Caki2 (cell line): ENCODE results near the gene LRRC56. TPM values are rescaled to one million over a fixed set of nuclear protein-coding genes. Genes with fewer than 3 reads are reported as not detected.
A peak's percentile ranks its signal among the peaks of the same experiment; 100 is the strongest.

Experiments used
- DNase-seq: peaks from one replicate; pipeline ENCODE4 v3.0.0-alpha.2; 2015; ENCODE audit warnings: low read depth
- in situ Hi-C: cut with HindIII; loops from 2 replicates; pipeline ENCODE4 v1.10.0; 2016; ENCODE audit warnings: low sequenced_read_pairs, low pct_unique_long_range_greater_than_20kb, mixed read lengths
- total RNA-seq: library from RNA; depleted of rRNA; stranded (reverse); fragments of >200 nt; shearing (Covaris generic); gene quantifications from 2 replicates; pipeline ENCODE4 v1.2.3, GENCODE V29; 2014; ENCODE audit warnings: low replicate concordance

The LRRC56 gene
- total RNA-seq, 1 experiment from 2014 or later, result 3.4 TPM

DNA sequence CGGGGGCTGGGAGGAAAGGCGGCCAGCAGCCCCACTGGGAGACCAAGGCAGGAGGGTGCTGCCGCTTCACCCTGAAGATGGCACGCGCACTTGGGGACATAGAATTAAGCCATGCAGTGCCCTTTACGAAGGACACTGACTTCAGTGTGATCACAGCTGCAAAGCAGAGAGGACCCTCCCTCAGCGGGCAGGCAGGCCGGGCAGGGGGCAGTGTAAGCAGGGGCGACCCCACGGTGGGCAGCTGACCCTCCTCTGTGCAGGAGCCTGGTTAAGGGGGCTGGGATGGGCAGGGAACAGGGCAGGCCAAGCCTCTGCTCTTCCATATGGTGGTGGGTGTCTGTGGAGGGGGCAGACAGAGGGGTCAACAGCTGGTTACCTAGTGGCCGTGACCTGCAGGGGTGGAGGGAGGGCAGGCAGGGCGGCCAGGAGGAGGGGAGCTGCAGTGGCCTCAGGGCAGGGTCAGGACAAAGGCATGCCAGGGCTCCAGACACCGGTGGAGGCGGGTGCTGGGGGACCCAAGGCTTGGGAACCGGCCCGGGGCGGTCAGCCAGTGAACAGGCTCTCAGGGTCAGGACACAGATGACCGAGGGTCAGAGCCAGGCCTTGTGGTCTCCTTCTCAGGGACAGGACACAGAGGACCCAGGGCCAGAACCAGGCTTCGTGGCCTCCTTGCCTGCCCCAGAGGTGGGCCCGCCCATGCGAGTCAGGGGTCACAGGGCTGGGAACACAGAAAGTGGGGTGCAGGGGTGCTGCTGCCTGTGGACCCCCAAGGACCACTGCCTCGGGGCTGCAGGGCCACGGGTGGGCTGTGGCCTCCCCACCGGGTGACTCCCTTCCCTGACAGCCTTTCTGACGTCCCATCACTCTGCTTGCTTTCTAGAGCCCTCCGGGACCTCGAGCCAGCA lies 16.0 kb downstream of the LRRC56 start:
- in situ Hi-C loops, result no loop called here
- DNase-seq, result no peak

DNA sequence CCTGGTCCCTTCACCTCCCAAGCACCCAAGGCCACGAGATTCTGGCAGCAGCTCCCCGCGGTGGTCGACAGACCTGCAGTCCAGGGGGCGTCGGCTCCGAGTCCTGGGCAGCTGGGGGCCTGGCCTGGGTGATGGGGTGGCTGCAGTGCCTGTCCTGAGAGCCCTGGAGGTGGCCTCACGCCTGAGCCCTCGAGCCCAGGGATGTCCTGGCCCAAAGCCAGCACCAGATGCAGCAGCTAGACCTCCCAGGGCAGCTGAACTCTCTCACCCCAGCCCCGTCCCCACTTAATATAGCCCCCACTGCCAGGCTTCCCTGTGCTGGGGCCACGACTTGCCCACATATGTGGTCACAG lies 16.6 kb downstream of the LRRC56 start:
- no peak for DNase-seq
- in situ Hi-C loops, result no loop called here

GRCh38 chr11:554428-555226 lies 17.3 kb downstream of the LRRC56 start:
- in situ Hi-C loops, result no loop called here
- no peak for DNase-seq

DNA sequence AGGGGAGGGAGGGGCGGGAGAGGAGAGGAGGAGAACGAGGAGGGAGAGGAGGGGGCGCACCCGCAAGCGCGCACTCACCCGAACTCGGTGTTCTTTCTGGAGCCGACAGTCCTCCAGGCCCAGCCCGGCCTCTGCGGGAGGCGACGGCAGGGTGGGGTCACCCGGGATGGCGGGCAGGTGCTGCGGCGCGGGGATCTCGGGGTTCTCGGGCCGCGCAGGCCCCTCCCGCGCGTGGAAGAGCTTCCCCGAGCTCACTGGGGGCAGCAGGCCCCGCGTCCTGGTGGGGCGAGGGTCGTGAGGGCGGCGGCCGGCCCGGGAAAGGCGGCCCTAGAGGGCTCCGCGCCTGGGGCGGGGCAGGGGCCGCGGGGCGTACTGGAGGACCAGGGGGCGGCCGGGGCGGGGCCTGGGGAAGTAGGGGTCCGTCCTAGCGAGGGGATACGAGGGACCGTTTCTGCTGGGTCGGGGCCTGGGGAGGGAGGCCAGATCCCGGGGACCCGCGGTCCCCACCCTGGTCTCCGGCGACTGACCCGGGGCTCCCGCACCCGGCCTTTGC lies 18.0 kb downstream of the LRRC56 start:
- in situ Hi-C loops, result no loop called here

GRCh38 chr11:555780-556661 lies 18.7 kb downstream of the LRRC56 start:
- in situ Hi-C loops, result no loop called here
- DNase-seq, result no peak

More for the DNA sequence above, 18.0 kb downstream of the LRRC56 start:
- DNase-seq, result no peak

DNA sequence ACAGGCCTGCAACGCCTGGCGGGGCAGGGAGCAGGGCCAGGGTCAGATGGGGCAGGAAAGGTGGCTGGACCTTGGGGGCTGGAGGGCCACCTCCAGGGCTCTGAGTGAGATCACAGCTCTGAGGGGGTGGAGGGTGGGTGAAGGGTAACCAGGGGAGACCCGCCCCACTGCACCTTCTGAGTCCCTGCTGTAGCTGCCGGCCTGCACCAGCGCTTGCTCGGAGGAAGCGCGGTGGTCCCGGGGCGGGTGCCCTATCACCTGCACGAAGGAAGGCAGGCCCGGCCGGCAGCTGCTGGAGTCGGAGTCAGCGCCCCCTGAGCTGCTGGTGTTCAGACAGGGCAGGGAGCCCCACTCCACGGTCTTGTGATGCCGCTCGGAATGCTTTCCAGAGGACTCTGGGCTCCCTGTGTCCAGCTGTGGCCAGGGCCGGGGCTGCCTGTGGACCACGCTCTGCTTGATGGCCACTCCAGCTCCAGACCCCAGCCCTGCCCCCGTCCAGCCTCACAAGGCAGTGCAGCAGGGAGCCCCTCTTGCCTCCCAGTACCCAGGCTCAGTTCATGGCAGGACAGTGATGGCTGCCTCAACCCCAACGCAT lies 19.4 kb downstream of the LRRC56 start:
- DNase-seq, result no peak
- in situ Hi-C loops, result no loop called here

GRCh38 chr11:557328-558132 lies 20.2 kb downstream of the LRRC56 start:
- DNase-seq, result no peak
- in situ Hi-C loops, result no loop called here

GRCh38 chr11:558503-558902 lies 21.2 kb downstream of the LRRC56 start:
- in situ Hi-C loops, result no loop called here
- no peak for DNase-seq

DNA sequence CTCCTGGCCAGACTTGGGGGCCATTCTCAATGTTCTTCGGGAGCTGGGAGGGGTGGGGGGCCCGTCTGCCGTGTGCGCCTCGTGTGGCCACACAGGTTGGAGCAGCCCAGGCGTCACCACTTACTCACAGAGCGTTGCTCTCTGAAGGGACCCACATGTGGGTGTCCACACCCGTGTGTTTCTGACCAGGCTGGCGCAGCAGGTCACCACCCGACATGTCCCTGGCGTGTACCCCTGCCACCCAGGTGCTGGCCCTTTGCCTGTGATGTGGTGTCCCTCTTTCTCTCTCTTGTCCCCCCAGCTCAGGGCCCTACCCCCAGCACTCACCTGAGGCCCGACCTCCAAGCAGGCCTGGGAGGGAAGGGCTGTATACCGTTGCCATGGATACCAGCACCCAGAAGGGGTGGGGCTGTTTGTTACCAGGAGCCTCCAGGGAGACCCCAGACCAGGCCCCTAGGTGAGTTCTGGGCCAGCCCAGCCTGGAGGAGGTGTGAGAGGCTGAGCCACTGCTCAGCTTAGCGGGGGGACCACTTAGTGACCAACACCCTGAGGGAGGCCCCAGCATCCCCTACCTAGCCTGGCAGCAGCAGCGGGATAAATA lies 21.8 kb downstream of the LRRC56 start:
- in situ Hi-C loops, result no loop called here
- no peak for DNase-seq

DNA sequence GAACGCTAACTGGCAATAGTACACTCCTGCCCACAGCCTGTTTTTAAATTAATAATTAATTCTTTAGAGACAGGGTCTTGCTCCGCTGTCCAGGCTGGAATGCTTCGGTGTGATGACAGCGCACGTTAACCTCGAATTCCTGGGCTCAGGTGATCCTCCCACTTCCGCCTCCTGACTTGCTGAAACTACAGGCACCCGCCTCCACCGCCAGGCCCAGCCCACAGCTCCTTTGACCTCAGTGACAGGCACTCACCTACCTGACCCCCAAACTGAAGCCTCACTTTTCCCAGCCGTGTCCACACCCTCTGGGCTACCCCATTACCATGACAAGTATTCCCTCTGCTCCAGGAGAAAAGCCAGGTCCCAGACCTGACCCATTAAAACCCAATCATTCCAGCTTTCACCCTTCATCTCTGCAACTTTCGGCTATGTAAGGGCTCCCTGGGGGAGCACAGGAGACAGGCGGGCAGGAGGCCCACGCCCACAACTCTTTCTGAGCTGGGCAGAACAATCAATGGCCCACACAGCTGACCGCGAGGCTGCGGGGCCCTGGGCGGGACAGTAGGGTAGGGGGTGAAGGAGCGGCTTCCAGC lies 22.5 kb downstream of the LRRC56 start:
- no peak for DNase-seq
- in situ Hi-C loops, result no loop called here

DNA sequence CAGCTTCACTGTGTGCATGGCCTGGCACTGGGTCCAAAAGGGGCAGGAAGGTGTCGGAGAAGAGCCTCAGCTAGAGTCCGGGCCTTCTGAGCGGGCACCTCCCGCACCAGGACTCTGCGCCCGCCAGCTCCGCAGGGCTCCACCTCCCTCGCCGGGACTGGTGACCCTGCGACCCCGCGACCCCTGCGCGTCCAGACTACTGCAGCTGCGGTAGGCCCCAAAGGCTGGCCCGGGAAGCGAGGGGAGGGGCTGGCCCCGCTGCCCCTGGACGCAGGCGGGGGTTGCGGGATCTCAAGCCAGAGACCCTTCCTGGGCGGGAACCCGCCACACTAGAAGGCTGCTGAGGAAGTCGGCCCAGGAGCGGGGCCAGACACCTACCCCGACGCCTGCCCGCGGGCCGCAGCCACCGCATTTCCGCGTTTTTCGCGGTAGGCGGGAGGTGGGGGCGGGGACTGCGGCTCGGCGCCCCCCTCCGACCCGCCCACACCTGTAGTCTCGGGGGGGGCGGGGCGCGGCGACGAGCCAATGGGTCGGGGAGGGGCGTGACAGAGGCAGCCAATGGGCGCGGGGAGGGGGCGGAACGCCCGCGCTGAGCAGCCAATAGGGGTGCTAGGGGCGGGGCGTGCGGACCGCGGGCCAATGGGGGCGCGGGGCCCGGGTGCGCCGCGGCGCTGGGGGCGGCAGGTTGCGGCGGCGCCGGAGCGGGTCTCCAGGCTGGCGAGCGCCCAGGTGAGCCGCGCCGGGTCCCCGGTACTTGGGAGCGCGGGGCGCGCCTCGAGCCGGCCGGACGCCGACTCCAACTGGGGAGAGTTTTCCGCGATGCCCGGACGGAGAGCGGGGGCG lies 23.2 kb downstream of the LRRC56 start, which contains the start of the genes LMNTD2 and RASSF7:
LMNTD2 (minus strand) TSS at position 434 of the 843 bp plus-strand sequence; CDS start at position 412, 22 bp downstream.
RASSF7 (plus strand) TSS at position 666 of the 843 bp plus-strand sequence. CDS start 799 bp downstream, outside the sequence.
- in situ Hi-C loops, result no loop called here
- peak; percentile 64 for DNase-seq

DNA sequence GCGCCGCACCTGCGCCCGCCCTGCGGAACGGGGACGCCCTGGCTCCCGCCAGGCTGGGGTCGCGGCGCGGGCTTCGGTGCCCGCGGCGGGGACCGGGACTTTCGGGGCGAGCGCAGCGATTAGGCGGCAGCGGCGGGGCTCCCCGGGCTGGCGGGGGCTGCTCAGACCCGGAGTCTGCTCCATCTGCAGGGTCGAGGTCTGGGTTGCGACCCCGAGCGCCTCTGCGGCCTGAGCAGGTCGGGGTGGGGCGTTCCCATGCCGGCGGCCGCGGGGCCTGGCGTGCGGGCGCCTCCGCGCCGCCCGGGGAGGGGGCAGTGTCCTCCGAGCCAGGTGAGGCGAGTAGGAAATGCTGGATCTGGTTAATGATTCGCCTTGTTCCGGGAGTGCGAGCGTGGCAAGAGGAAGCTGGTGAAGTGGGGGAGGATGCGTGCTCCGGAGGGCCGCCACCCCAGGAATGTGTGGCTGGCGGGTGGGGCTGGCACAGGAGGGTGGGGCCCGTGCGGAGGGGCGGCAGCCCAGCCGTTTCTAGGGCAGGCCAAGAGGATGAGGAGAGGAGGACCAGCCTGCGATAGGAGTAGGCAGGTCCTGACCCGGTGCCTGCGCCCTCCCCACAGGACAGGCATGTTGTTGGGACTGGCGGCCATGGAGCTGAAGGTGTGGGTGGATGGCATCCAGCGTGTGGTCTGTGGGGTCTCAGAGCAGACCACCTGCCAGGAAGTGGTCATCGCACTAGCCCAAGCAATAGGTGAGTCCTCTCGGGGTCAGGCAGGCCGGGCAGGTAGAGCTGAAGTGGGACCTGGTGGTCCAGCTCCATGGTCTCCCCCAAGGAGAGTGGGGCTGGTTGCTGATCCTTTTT lies 24.0 kb downstream of the LRRC56 start:
- DNase-seq, result peak; percentile 92
- in situ Hi-C loops, result no loop called here

DNA sequence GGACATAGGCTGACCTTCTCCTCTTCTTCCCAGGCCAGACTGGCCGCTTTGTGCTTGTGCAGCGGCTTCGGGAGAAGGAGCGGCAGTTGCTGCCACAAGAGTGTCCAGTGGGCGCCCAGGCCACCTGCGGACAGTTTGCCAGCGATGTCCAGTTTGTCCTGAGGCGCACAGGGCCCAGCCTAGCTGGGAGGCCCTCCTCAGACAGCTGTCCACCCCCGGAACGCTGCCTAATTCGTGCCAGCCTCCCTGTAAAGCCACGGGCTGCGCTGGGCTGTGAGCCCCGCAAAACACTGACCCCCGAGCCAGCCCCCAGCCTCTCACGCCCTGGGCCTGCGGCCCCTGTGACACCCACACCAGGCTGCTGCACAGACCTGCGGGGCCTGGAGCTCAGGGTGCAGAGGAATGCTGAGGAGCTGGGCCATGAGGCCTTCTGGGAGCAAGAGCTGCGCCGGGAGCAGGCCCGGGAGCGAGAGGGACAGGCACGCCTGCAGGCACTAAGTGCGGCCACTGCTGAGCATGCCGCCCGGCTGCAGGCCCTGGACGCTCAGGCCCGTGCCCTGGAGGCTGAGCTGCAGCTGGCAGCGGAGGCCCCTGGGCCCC lies 24.8 kb downstream of the LRRC56 start:
- no peak for DNase-seq
- in situ Hi-C loops, result no loop called here
